ENCODE data around the gene RHOB. TPM values are rescaled to one million over a fixed set of nuclear protein-coding genes. Genes with fewer than 3 reads are reported as not detected.
"Not testable (repeated sequence)": the region's sequence is repeated elsewhere in the genome, so short reads cannot be mapped to it uniquely, and the experiment has no call there.

The RHOB gene
- total RNA-seq, 1 donor = 528 TPM

- no peak for DNase-seq (ENCODE audit: low read depth in 2 of 3, low spot score in 2 of 3)
These were observed 41.3 kb downstream of the RHOB start for GRCh38 chr2:20488201-20488641.

- no peak for DNase-seq (ENCODE audit: low read depth in 2 of 3, low spot score in 2 of 3)
These were observed 41.9 kb downstream of the RHOB start for GRCh38 chr2:20488782-20489181.

- DNase-seq (ENCODE audit: low read depth in 2 of 3, low spot score in 2 of 3) = no peak
These were observed 43.7 kb downstream of the RHOB start for GRCh38 chr2:20490300-20491181.

- no peak for DNase-seq (ENCODE audit: low read depth in 2 of 3, low spot score in 2 of 3)
These were observed 45.1 kb downstream of the RHOB start for GRCh38 chr2:20491739-20492531.

- DNase-seq (ENCODE audit: low read depth in 2 of 3, low spot score in 2 of 3) = not testable (repeated sequence)
These were observed 46.2 kb downstream of the RHOB start for GRCh38 chr2:20493095-20493494.

- DNase-seq (ENCODE audit: low read depth in 2 of 3, low spot score in 2 of 3) = peak in 1 of 3 donors; percentile 28
These were observed 47.4 kb downstream of the RHOB start for GRCh38 chr2:20494241-20494640.

GRCh38 chr2:20496076-20496872 lies 49.4 kb downstream of the RHOB start:
- no peak for DNase-seq (ENCODE audit: low read depth in 2 of 3, low spot score in 2 of 3)

GRCh38 chr2:20496942-20497341 lies 50.1 kb downstream of the RHOB start:
- DNase-seq (ENCODE audit: low read depth in 2 of 3, low spot score in 2 of 3) = no peak

Small RNA genes within 50 kb of the gene (small RNA-seq; reads per million reads assigned to genes)
- not detected for gene RF00019
- gene RNA5SP86 = not detected

Other genes with a start within 250 kb of the RHOB start
- 0.27 TPM for gene SDC1, start 221.9 kb upstream of the RHOB start, total RNA-seq
- 88.3 TPM for gene PUM2, start 96.2 kb upstream of the RHOB start, total RNA-seq
- gene HS1BP3, start 204.0 kb downstream of the RHOB start, total RNA-seq = 18.0 TPM
- 2.2 TPM for gene GDF7, start 220.1 kb downstream of the RHOB start, total RNA-seq

Measured in hematopoietic multipotent progenitor cell (in vitro differentiated cells).